ENCODE results near the gene KIF20B.

The KIF20B gene

GRCh38 chr10:89776665-89777064 lies 75.3 kb downstream of the KIF20B start:
- H2AK5ac ChIP-seq (ENCODE audit: low read depth, low read length) = no peak overlapping the region
- no peak overlapping the region for H2AFZ ChIP-seq (ENCODE audit: low read length)
- H3K4me2 ChIP-seq (ENCODE audit: insufficient read depth, low read length, poor library complexity, severe bottlenecking) = no peak overlapping the region
- H3K14ac ChIP-seq (ENCODE audit: low read length) = no peak overlapping the region
- no peak overlapping the region for H3K4me3 ChIP-seq (ENCODE audit: low read length in 2 of 2)
- H4K91ac ChIP-seq (ENCODE audit: low read depth, low read length, poor library complexity) = no peak overlapping the region
- H2BK15ac ChIP-seq (ENCODE audit: low read length) = no peak overlapping the region
- no peak overlapping the region for H3K23ac ChIP-seq (ENCODE audit: low read depth, low read length, poor library complexity)
- H3K9ac ChIP-seq (ENCODE audit: low read depth, low read length, poor library complexity) = no peak overlapping the region
- H3K4ac ChIP-seq (ENCODE audit: low read length) = no peak overlapping the region
- no peaks in the 10 kb centered on the region for H3K27me3 ChIP-seq (ENCODE audit: control insufficient read depth in 3 of 3, insufficient read depth in 3 of 3, low read depth in 1 of 3, low read length in 3 of 3)
- H3K36me3 ChIP-seq (replicated peaks in 1 of 2; ENCODE audit: control insufficient read depth in 2 of 2, insufficient read depth in 2 of 2, low read length in 2 of 2) = peaks cover 2 to 81% of the 10 kb centered on the region in 2 donors
- H2BK12ac ChIP-seq (ENCODE audit: low read length) = no peak overlapping the region
- H3K18ac ChIP-seq (ENCODE audit: low read length) = no peak overlapping the region
- no peaks in the 10 kb centered on the region for H3K4me1 ChIP-seq (ENCODE audit: control insufficient read depth in 2 of 2, insufficient read depth in 1 of 2, low read depth in 1 of 2, low read length in 2 of 2)
- peaks cover 0 to 18% of the 10 kb centered on the region in 2 donors for H3K9me3 ChIP-seq (replicated peaks in 1 of 2; ENCODE audit: control insufficient read depth in 2 of 2, insufficient read depth in 1 of 2, low read depth in 1 of 2, low read length in 2 of 2)
- H3K79me1 ChIP-seq (ENCODE audit: low read depth, low read length) = no peaks in the 10 kb centered on the region
- H2BK120ac ChIP-seq (ENCODE audit: low read depth, low read length) = no peak overlapping the region
- DNase-seq (ENCODE audit: low spot score) = no peak
- no peak overlapping the region for H3K27ac ChIP-seq (replicated peaks; ENCODE audit: low read length)
- no peak overlapping the region for H4K8ac ChIP-seq (ENCODE audit: low read depth, low read length)
- no peak overlapping the region for H2BK5ac ChIP-seq (ENCODE audit: low read length)

DNA sequence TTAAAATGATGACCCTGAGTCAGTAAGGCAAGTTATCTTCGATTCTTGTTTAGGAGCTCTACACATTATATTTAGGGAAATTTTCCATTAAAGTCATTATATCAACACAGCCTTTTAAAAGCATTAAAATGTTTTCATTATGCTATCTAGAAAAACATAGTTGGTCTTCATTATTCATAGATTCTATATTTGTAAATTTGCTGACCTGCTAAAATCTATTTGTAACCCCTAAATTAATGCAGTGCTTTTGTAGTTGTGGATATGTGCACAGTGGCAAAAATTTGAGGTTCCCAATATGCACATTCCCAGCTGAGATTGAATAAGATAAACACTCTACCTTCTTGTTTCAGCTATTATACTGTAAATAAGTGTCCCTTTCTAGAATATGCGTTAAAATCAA lies 81.1 kb downstream of the KIF20B start:
- no peak overlapping the region for H3K9ac ChIP-seq (ENCODE audit: low read depth, low read length, poor library complexity)
- no peak for DNase-seq (ENCODE audit: low spot score)
- no peak overlapping the region for H3K18ac ChIP-seq (ENCODE audit: low read length)
- no peak overlapping the region for H2BK5ac ChIP-seq (ENCODE audit: low read length)
- H2BK12ac ChIP-seq (ENCODE audit: low read length) = no peak overlapping the region
- no peaks in the 10 kb centered on the region for H3K4me1 ChIP-seq (ENCODE audit: control insufficient read depth in 2 of 2, insufficient read depth in 1 of 2, low read depth in 1 of 2, low read length in 2 of 2)
- H2AFZ ChIP-seq (ENCODE audit: low read length) = no peak overlapping the region
- H3K4ac ChIP-seq (ENCODE audit: low read length) = no peak overlapping the region
- H3K23ac ChIP-seq (ENCODE audit: low read depth, low read length, poor library complexity) = no peak overlapping the region
- no peaks in the 10 kb centered on the region for H3K9me3 ChIP-seq (replicated peaks in 1 of 2; ENCODE audit: control insufficient read depth in 2 of 2, insufficient read depth in 1 of 2, low read depth in 1 of 2, low read length in 2 of 2)
- H3K4me3 ChIP-seq (ENCODE audit: low read length in 2 of 2) = no peak overlapping the region
- WGBS, 2 donors (ENCODE audit: extremely low coverage in 2 of 2, insufficient read length in 2 of 2, insufficient replicate concordance in 1 of 2) = no CpG with 5 or more reads among the region's 2 CpGs
- no peak overlapping the region for H3K4me2 ChIP-seq (ENCODE audit: insufficient read depth, low read length, poor library complexity, severe bottlenecking)
- no peaks in the 10 kb centered on the region for H3K79me1 ChIP-seq (ENCODE audit: low read depth, low read length)
- H4K8ac ChIP-seq (ENCODE audit: low read depth, low read length) = no peak overlapping the region
- no peak overlapping the region for H4K91ac ChIP-seq (ENCODE audit: low read depth, low read length, poor library complexity)
- H3K14ac ChIP-seq (ENCODE audit: low read length) = no peak overlapping the region
- peaks cover 2 to 31% of the 10 kb centered on the region in 2 donors for H3K36me3 ChIP-seq (replicated peaks in 1 of 2; ENCODE audit: control insufficient read depth in 2 of 2, insufficient read depth in 2 of 2, low read length in 2 of 2)
- H2AK5ac ChIP-seq (ENCODE audit: low read depth, low read length) = no peak overlapping the region
- no peak overlapping the region for H2BK15ac ChIP-seq (ENCODE audit: low read length)
- no peaks in the 10 kb centered on the region for H3K27me3 ChIP-seq (ENCODE audit: control insufficient read depth in 3 of 3, insufficient read depth in 3 of 3, low read depth in 1 of 3, low read length in 3 of 3)
- H3K27ac ChIP-seq (replicated peaks; ENCODE audit: low read length) = no peak overlapping the region
- H2BK120ac ChIP-seq (ENCODE audit: low read depth, low read length) = no peak overlapping the region

- no peak overlapping the region for H4K8ac ChIP-seq (ENCODE audit: low read depth, low read length)
- H2AFZ ChIP-seq (ENCODE audit: low read length) = no peak overlapping the region
- no peak overlapping the region for H2BK15ac ChIP-seq (ENCODE audit: low read length)
- no peak overlapping the region for H3K9ac ChIP-seq (ENCODE audit: low read depth, low read length, poor library complexity)
- no peak overlapping the region for H2AK5ac ChIP-seq (ENCODE audit: low read depth, low read length)
- H3K36me3 ChIP-seq (replicated peaks in 1 of 2; ENCODE audit: control insufficient read depth in 2 of 2, insufficient read depth in 2 of 2, low read length in 2 of 2) = peaks cover 2 to 24% of the 10 kb centered on the region in 2 donors
- no peak overlapping the region for H3K4me2 ChIP-seq (ENCODE audit: insufficient read depth, low read length, poor library complexity, severe bottlenecking)
- H3K23ac ChIP-seq (ENCODE audit: low read depth, low read length, poor library complexity) = no peak overlapping the region
- no peaks in the 10 kb centered on the region for H3K9me3 ChIP-seq (replicated peaks in 1 of 2; ENCODE audit: control insufficient read depth in 2 of 2, insufficient read depth in 1 of 2, low read depth in 1 of 2, low read length in 2 of 2)
- H3K4ac ChIP-seq (ENCODE audit: low read length) = no peak overlapping the region
- no peak for DNase-seq (ENCODE audit: low spot score)
- H2BK12ac ChIP-seq (ENCODE audit: low read length) = no peak overlapping the region
- no peak overlapping the region for H2BK120ac ChIP-seq (ENCODE audit: low read depth, low read length)
- no peak overlapping the region for H3K18ac ChIP-seq (ENCODE audit: low read length)
- no peak overlapping the region for H3K27ac ChIP-seq (replicated peaks; ENCODE audit: low read length)
- H2BK5ac ChIP-seq (ENCODE audit: low read length) = no peak overlapping the region
- H4K91ac ChIP-seq (ENCODE audit: low read depth, low read length, poor library complexity) = no peak overlapping the region
- H3K4me1 ChIP-seq (ENCODE audit: control insufficient read depth in 2 of 2, insufficient read depth in 1 of 2, low read depth in 1 of 2, low read length in 2 of 2) = no peaks in the 10 kb centered on the region
- no peaks in the 10 kb centered on the region for H3K79me1 ChIP-seq (ENCODE audit: low read depth, low read length)
- no peak overlapping the region for H3K4me3 ChIP-seq (ENCODE audit: low read length in 2 of 2)
- H3K27me3 ChIP-seq (ENCODE audit: control insufficient read depth in 3 of 3, insufficient read depth in 3 of 3, low read depth in 1 of 3, low read length in 3 of 3) = no peaks in the 10 kb centered on the region
- H3K14ac ChIP-seq (ENCODE audit: low read length) = no peak overlapping the region
These were observed 82.0 kb downstream of the KIF20B start for GRCh38 chr10:89783406-89783805.

- Histone ChIP-seq H3K4me1 (ENCODE audit: control insufficient read depth in 2 of 2, insufficient read depth in 1 of 2, low read depth in 1 of 2, low read length in 2 of 2) (peaks cover 0 to 2% of the 10 kb centered on the region in 2 donors), H3K36me3 (replicated peaks in 1 of 2; ENCODE audit: control insufficient read depth in 2 of 2, insufficient read depth in 2 of 2, low read length in 2 of 2) (peaks cover 2 to 16% of the 10 kb centered on the region in 2 donors), H3K14ac (ENCODE audit: low read length) (no peak overlapping the region), H3K9me3 (replicated peaks in 1 of 2; ENCODE audit: control insufficient read depth in 2 of 2, insufficient read depth in 1 of 2, low read depth in 1 of 2, low read length in 2 of 2) (peaks cover 0 to 2% of the 10 kb centered on the region in 2 donors), H2AFZ (ENCODE audit: low read length) (no peak overlapping the region), H4K91ac (ENCODE audit: low read depth, low read length, poor library complexity) (no peak overlapping the region), H3K23ac (ENCODE audit: low read depth, low read length, poor library complexity) (no peak overlapping the region), H3K4me3 (ENCODE audit: low read length in 2 of 2) (no peak overlapping the region), H3K18ac (ENCODE audit: low read length) (no peak overlapping the region), H2BK5ac (ENCODE audit: low read length) (no peak overlapping the region), H2BK120ac (ENCODE audit: low read depth, low read length) (no peak overlapping the region), H3K79me1 (ENCODE audit: low read depth, low read length) (no peaks in the 10 kb centered on the region), H2AK5ac (ENCODE audit: low read depth, low read length) (no peak overlapping the region), H2BK15ac (ENCODE audit: low read length) (no peak overlapping the region), H3K27me3 (ENCODE audit: control insufficient read depth in 3 of 3, insufficient read depth in 3 of 3, low read depth in 1 of 3, low read length in 3 of 3) (no peaks in the 10 kb centered on the region), H3K4me2 (ENCODE audit: insufficient read depth, low read length, poor library complexity, severe bottlenecking) (no peak overlapping the region), H4K8ac (ENCODE audit: low read depth, low read length) (no peak overlapping the region), H3K4ac (ENCODE audit: low read length) (no peak overlapping the region), H2BK12ac (ENCODE audit: low read length) (no peak overlapping the region), H3K9ac (ENCODE audit: low read depth, low read length, poor library complexity) (no peak overlapping the region), H3K27ac (replicated peaks; ENCODE audit: low read length) (no peak overlapping the region)
- no CpG with 5 or more reads among the region's 3 CpGs for WGBS, 2 donors (ENCODE audit: extremely low coverage in 2 of 2, insufficient read length in 2 of 2, insufficient replicate concordance in 1 of 2)
- no peak for DNase-seq (ENCODE audit: low spot score)
These were observed 83.7 kb downstream of the KIF20B start for GRCh38 chr10:89785095-89785494.

Measured in neuronal stem cell (in vitro differentiated cells).